HG02610 (cell line): ENCODE results near the gene HOXA4.
A peak's percentile ranks its signal among the peaks of the same experiment; 100 is the strongest.

ENCODE experiments used
- ATAC-seq: cut with Tn5 transposase; IDR thresholded peaks from one replicate; pipeline ENCODE4 v1.9.1; 2021; ENCODE audit warnings: mild to moderate bottlenecking, moderate library complexity; ENCODE audit not compliant: unreplicated experiment

HOXA4 gene

DNA sequence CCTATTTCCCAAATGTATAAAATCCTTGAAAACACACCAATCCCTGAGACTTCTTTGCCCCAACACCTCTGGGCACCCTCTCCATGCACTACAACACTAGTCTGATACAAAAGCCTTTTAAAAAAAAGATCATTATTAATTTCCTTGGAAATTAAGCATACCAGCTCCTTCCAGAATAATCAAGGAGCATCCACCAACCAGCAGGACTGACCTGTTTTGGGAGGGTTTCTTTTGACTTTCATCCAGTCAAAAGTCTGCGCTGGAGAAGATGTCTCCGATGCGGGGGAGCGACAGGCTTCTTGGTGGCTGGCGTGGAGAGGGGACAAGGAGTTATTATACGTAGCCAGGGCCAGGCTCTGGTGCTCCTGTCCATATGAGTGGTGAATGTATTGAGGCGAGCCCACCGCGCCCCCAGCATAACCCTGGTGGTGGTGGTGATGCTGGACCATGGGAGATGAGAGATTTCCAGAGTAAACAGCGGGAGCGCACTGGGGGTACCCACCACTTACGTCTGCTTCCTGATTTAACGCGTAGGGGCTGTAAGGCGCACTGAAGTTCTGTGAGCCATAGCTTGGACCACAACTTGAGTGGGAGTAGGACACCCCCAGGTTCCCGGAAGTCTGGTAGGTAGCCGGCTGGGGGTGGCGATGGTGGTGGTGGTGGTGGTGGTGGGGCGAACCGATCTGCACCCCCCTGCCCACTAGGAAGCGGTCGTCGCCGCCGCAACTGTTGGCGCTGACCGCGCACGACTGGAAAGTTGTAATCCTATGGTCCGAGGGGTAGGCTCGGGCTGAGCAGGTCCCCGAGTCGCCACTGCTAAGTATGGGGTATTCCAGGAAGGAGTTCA lies 35.3 kb downstream of the HOXA4 start:
- ATAC-seq = peak; percentile 3

DNA sequence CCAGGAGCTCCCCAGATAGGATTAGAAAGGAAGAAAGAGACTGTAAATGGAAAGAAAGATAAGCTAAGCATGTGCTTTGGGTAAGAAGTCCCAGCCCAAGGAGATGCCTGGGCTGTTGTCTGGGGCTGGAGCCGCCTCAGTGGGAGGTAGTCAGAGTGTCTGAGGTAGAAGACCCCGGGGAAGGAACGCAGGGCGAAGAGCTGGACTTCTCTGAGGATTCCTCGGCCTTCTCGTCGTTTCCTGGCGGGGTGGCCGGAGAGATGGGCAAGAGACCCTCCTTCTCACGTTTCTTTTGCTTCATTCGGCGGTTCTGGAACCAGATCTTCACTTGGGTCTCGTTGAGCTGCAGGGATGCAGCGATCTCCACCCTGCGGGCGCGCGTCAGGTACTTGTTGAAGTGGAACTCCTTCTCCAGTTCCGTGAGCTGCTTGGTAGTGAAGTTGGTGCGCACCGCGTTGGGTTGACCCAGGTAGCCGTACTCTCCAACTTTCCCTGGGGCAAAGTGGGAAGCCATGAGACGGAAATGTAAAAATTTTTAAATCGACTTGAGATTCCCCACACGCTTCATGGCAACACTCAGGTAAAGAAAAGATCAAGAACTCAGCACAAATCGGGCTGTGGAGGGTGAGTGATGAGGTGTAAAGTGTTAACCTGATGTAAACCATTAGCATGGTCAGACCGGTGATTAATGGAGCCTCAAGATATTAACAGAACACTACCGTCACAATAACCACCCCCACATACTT lies 36.1 kb downstream of the HOXA4 start:
- no peak for ATAC-seq

GRCh38 chr7:27093184-27093895 lies 37.2 kb downstream of the HOXA4 start:
- no peak for ATAC-seq

DNA sequence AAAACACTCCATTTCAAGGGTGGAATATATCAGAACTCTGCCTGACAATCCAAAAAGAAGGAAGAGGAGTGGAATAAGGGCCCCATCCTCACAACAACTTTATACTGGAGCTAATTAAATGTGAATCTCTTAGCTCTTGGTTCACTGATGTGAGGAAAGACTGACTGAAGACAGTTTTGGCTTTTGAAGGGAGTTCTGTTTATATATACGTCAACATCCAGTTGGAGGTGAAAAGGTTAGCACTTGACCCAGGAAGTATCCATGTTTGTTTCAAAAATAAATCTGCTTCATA lies 37.8 kb downstream of the HOXA4 start:
- ATAC-seq = no peak

DNA sequence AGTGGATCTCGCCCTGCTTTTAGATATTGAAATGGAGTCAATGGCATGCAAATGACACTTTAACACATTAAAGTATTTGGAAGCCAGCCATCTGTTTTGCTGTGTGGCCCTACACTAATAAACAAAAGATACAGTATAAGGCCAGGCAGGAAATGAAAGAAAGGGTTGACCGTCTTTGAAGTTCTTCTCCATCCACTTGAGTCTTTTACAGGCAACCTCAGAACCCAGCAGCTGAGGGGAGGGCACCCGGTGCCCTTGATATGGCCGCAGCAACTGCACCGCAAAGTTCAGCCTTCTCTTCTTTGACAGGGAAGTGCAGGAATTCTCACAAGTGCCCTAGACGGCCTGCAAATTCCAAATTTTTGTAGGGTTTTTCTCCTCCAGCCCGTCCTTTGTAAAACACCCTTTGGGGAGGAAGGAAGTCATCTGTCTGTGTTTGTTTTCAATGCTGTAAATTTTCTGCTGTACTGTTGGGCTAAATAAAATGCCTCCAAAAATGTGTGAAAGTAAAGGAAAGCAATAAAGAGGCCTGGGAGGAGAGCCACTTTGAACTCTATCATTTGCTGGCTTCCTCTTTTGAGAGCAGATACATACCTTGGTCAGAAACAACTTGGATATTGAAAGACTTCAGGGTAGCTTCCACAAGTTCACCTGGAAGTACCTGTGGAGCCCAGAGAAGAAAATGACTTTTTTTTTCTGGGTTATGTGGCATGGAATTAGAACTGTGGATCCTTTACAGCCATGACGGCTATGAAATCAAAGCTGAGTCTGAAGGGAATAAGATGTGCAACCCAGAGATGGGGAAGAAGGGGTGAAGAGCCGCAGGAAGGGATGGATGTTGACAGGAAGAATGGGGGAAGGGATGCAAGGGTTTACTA lies 38.4 kb downstream of the HOXA4 start:
- ATAC-seq = no peak

DNA sequence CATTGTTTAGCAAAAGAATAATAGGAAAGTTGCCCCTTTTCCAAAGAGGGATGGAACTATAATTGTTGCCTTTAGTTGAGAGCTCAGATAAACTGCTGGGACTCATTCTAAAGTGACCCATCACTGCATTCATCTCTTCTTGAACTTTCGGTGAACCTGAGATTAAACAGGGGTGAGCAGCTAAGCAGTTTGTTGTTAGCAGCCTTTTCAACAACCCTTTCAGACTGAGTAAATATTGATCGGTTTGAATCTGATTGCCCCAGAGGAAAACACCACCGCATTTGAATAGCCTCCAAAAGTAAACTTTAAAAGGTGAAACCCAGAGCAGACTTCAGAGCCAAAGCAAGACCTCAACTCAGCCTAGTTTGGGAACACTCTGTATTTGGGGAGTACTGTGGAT lies 39.5 kb downstream of the HOXA4 start:
- ATAC-seq = no peak

- no peak for ATAC-seq
Observed at GRCh38 chr7:27088002-27088922, 42.3 kb downstream of the HOXA4 start.

- ATAC-seq = no peak
Observed at GRCh38 chr7:27083646-27084045, 46.9 kb downstream of the HOXA4 start.

DNA sequence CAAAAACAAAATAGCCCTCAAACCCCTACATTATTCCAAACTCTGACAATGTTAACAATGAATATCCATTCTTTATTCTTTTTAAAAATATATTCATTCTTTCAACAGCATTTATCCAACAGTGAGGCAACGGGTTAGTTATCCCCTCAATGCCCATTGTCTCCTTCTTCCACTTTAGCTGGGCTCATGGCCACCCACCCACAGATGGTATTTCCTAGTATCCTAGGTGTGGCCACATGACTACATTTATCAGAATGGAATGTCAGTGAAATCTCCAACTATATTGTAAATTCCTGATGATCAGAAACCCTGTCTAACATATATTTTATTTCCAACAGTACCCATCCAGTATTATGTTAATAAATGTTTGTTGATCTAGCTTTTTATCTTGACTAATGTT lies 48.4 kb downstream of the HOXA4 start:
- no peak for ATAC-seq

- no peak for ATAC-seq
Observed at GRCh38 chr7:27080844-27081436, 49.6 kb downstream of the HOXA4 start.

DNA sequence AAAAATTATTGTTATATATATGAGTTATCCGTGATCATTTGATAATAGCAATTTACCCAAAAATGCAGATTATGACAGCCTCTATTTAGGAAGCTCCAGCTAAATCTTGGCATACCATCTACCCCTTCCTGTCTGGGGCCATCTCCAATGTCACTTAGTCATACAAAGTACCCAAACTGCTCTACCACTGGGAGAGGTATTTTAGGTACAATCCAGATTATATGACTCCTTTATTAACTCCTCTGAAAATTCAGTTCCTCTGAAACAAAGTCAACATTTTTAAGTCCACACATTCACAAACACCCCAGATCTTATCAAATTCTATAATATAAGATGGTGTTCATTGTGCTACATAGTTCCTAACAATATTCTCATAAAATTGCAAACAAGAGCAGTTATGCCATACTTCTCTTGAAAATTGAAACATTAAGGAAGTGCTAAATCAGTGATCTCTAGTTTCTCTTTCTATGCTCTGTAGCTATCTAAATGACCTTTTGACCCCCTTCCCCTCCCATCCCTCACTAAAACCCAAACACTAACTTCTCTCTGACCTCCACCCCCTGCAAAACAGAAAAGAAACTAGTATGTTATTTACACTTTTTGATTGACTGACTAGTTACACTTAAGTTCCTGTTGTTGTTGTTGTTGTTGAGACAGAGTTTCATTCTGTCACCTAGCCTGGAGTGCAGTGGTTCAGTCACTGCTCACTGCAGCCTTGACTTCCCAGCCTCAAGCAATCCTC lies 51.2 kb downstream of the HOXA4 start:
- no peak for ATAC-seq

- ATAC-seq = no peak
Observed at GRCh38 chr7:27078616-27079233, 51.8 kb downstream of the HOXA4 start.
